B cell (primary cell): ENCODE results near the gene SEMA3F. TPM values are rescaled to one million over a fixed set of nuclear protein-coding genes. Genes with fewer than 3 reads are reported as not detected.

Experiments used
- ATAC-seq: fragments of 200-7000 bp; cut with Tn5 transposase; one replicate; pipeline ENCODE4 v1.10.0; 2021; ENCODE audit warnings: low read depth, mild to moderate bottlenecking, moderate number of reproducible peaks, moderate library complexity
- CTCF ChIA-PET: fragments of 350-600 bp; sonication (Branson Sonifier 250); formaldehyde crosslinking; loops from one replicate; lab custom pipeline; 2021; ENCODE audit warnings: antibody characterized with exemption, inconsistent platforms; lab: Charles Lee
- POLR2A ChIA-PET: fragments of 350-600 bp; sonication (Branson Sonifier 250); formaldehyde crosslinking; loops from one replicate; lab custom pipeline; 2021; ENCODE audit warnings: antibody characterized with exemption; lab: Charles Lee
- DNase-seq: peaks from one replicate; pipeline ENCODE4 v3.0.0; 2013
- H2AFZ ChIP-seq: 2 replicates; pipeline ENCODE4 v1.6.1; 2012; ENCODE audit warnings: mild to moderate bottlenecking, low read depth, low read length; ENCODE audit not compliant: insufficient read depth, poor library complexity, severe bottlenecking
- H3K27ac ChIP-seq, 2 donors: 1 replicate in 1 of 2; 2 replicates in 1 of 2; pipeline ENCODE4 v1.5.1; 2012 to 2013; ENCODE audit warnings: low read length in 2 of 2, mild to moderate bottlenecking in 2 of 2, moderate library complexity in 1 of 2
- H3K27me3 ChIP-seq, 4 experiments: fragments of 200-600 bp in 1 of 4; sonication (generic) in 1 of 4; replicated peaks in 1 of 4; 1 replicate in 2 of 4; 2 replicates in 2 of 4; pipeline versions ENCODE4 v1.6.1 to v1.7.0; 2013 to 2016; ENCODE audit warnings: low read length in 3 of 4, mild to moderate bottlenecking in 2 of 4, mixed read lengths in 1 of 4, moderate library complexity in 1 of 4; ENCODE audit not compliant: insufficient read depth in 4 of 4, control insufficient read depth in 3 of 4; ENCODE audit errors: control extremely low read depth in 1 of 4
- H3K36me3 ChIP-seq, 2 experiments: replicated peaks in 1 of 2; 1 replicate in 1 of 2; 2 replicates in 1 of 2; pipeline versions ENCODE4 v1.6.1 to v1.7.1; 2013; ENCODE audit warnings: low read length in 1 of 2; ENCODE audit not compliant: insufficient read depth in 2 of 2, control insufficient read depth in 1 of 2; ENCODE audit errors: control extremely low read depth in 1 of 2, extremely low read depth in 1 of 2
- H3K4me1 ChIP-seq, 2 donors: fragments of 200-600 bp in 1 of 2; sonication (generic) in 1 of 2; 1 replicate in 1 of 2; 2 replicates in 1 of 2; pipeline versions ENCODE4 v1.5.1 to v1.6.1; 2013 to 2017; ENCODE audit warnings: low read length in 2 of 2; ENCODE audit not compliant: control insufficient read depth in 2 of 2, insufficient read depth in 2 of 2
- H3K4me2 ChIP-seq: replicated peaks from 2 replicates; pipeline ENCODE3; 2012; ENCODE audit warnings: mild to moderate bottlenecking, low read depth, low read length; ENCODE audit not compliant: poor library complexity, severe bottlenecking
- H3K4me3 ChIP-seq, 5 experiments: fragments of 200-600 bp in 1 of 5; sonication (generic) in 1 of 5; 1 replicate in 3 of 5; 2 replicates in 2 of 5; pipeline versions ENCODE4 v1.5.1 to v1.7.0; 2011 to 2016; ENCODE audit warnings: low read length in 4 of 5, mild to moderate bottlenecking in 4 of 5, low read depth in 2 of 5, control low read depth in 1 of 5, moderate library complexity in 1 of 5; ENCODE audit not compliant: insufficient read depth in 1 of 5; ENCODE audit errors: control extremely low read depth in 1 of 5, extremely low read depth in 1 of 5
- H3K79me2 ChIP-seq: fragments of 200-600 bp; sonication (generic); one replicate; pipeline ENCODE4 v1.6.0; 2016; ENCODE audit warnings: low read length; ENCODE audit not compliant: control insufficient read depth, insufficient read depth
- H3K9ac ChIP-seq: fragments of 200-600 bp; sonication (generic); 2 replicates; pipeline ENCODE4 v1.6.1; 2017; ENCODE audit warnings: mild to moderate bottlenecking, low read length, moderate library complexity
- H3K9me3 ChIP-seq, 3 donors: one replicate each; pipeline versions ENCODE4 v1.6.1 to v1.7.1; 2013; ENCODE audit warnings: low read length in 2 of 3; ENCODE audit not compliant: control insufficient read depth in 2 of 3, insufficient read depth in 1 of 3; ENCODE audit errors: control extremely low read depth in 1 of 3
- H4K20me1 ChIP-seq: 2 replicates; pipeline ENCODE4 v1.6.0; 2012; ENCODE audit warnings: mild to moderate bottlenecking, low read length; ENCODE audit not compliant: insufficient read depth, control insufficient read depth, poor library complexity, severe bottlenecking
- H3K27ac Mint-ChIP-seq: one replicate; pipeline ENCODE4 v1.8.0; 2021; ENCODE audit warnings: mixed read lengths
- H3K27me3 Mint-ChIP-seq: one replicate; pipeline ENCODE4 v1.8.0; 2021; ENCODE audit warnings: mixed read lengths
- H3K4me1 Mint-ChIP-seq: one replicate; pipeline ENCODE4 v1.8.0; 2021; ENCODE audit warnings: mixed read lengths
- H3K4me3 Mint-ChIP-seq: one replicate; pipeline ENCODE4 v1.8.0; 2021; ENCODE audit warnings: mixed read lengths
- H3K9me3 Mint-ChIP-seq: one replicate; pipeline ENCODE4 v1.8.0; 2022; ENCODE audit warnings: mixed read lengths; ENCODE audit not compliant: insufficient read depth
- CTCF ChIP-seq: fragments of 200-600 bp; IDR thresholded peaks from one replicate; pipeline ENCODE4 v1.8.0; 2022; ENCODE audit warnings: antibody characterized with exemption, mild to moderate bottlenecking
- EZH2 ChIP-seq: IDR thresholded peaks from 2 replicates; pipeline ENCODE4 v1.6.1; 2012; ENCODE audit warnings: borderline replicate concordance, low read depth, mild to moderate bottlenecking, moderate library complexity, low read length; ENCODE audit not compliant: insufficient read depth, poor library complexity, severe bottlenecking
- WGBS: methylation state at CpG from one replicate; pipeline ENCODE4 v1.1.5; 2013; ENCODE audit warnings: missing lambda C conversion rate; ENCODE audit not compliant: insufficient coverage; 5-methylcytosine and 5-hydroxymethylcytosine counted together
- intact Hi-C: fragments of 100-400 bp; cut with micrococcal nuclease; formaldehyde crosslinking; loops from one replicate; pipeline ENCODE4 v1.10.0; 2022
- polyA plus RNA-seq: library from polyadenylated mRNA; depleted of rRNA; stranded (reverse); fragments of >200 nt; gene quantifications from 2 replicates; pipeline ENCODE4 v1.2.3, GENCODE V29; 2012
- total RNA-seq, 2 donors: library from RNA; stranded (reverse); fragments of 120-200 nt in 1 of 2; gene quantifications; 1 replicate in 1 of 2; 2 replicates in 1 of 2; pipeline versions ENCODE4 v1.2.3 to v1.2.4, GENCODE V29; 2013 to 2022

SEMA3F gene
- total and polyA plus RNA-seq, 2 donors (not counting 1 experiment from before 2014, with no cell fraction given): 0.27 TPM; not detected in 1

DNA sequence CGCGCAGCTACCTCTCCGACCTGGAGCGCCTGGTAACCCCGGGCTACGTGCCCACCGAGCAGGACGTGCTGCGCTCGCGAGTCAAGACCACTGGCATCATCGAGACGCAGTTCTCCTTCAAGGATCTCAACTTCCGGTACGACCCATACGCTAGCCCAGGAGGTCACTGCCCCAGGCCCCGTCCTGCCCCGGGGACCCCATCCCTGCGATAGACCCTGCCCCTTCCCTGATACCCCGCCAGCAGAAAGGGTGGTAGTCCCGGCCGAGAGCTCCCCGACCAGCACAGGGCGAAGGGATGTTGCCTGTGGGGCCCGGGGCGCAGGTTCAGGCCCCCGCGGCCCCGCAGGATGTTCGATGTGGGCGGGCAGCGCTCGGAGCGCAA lies 38.6 kb downstream of the SEMA3F start:
- H3K4me3 ChIP-seq: no peak overlapping the region
- H3K4me3 Mint-ChIP-seq: peak overlapping the region; percentile 37
- no peak for ATAC-seq

DNA sequence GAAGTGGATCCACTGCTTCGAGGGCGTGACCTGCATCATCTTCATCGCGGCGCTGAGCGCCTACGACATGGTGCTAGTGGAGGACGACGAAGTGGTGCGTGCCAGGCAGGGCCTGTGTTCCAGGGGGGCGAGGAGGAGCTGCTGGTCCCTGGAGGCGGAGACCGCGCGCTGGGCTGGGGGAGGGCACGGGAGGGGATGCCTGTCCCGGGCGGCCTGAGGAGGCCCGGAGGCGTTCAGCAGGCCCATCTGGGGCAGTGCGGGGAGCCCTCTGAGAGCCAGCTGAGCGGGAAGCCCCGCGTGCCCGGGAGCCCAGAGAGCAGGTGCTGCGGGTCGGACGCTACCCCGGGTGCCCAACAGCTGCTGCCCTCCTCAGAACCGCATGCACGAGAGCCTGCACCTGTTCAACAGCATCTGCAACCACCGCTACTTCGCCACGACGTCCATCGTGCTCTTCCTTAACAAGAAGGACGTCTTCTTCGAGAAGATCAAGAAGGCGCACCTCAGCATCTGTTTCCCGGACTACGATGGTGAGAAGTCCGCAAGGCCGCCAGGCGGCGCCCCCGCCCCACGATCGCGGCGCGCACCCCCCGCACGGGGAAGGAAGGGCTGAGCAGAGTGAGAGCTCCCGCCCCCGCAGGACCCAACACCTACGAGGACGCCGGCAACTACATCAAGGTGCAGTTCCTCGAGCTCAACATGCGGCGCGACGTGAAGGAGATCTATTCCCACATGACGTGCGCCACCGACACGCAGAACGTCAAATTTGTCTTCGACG lies 39.2 kb downstream of the SEMA3F start:
- Histone ChIP-seq H3K36me3 (no peaks in the 10 kb centered on the region), H3K79me2 (no peaks in the 10 kb centered on the region), H3K27ac (no peak overlapping the region), H3K4me2 (peak overlapping the region; percentile 69), H2AFZ (peak overlapping the region; percentile 68), H3K9ac (no peak overlapping the region), H3K4me1 (peaks cover 17 to 23% of the 10 kb centered on the region in 2 donors), H4K20me1 (no peaks in the 10 kb centered on the region), H3K27me3 (peaks cover 0 to 46% (median 11%) of the 10 kb centered on the region in 4 experiments), H3K4me3 (peak overlapping the region in 2 of 5 experiments; percentile 2 to 33), H3K9me3 (peaks cover 0 to 13% (median 0%) of the 10 kb centered on the region in 3 donors)
- Mint-ChIP-seq H3K27me3 (peaks cover 21% of the 10 kb centered on the region), H3K27ac (no peak overlapping the region), H3K4me1 (peaks cover 11% of the 10 kb centered on the region), H3K4me3 (peak overlapping the region; percentile 52), H3K9me3 (no peaks in the 10 kb centered on the region)
- ChIA-PET POLR2A (interaction anchor here (0.5 to 2.4 kb wide), 5 partner anchors 32 to 382 kb away, joined by 3 to 16 read pairs (median 3); no protein-coding TSS in a partner anchor), CTCF (interaction anchor here (0.8 to 7.1 kb wide), 33 partner anchors 9 to 348 kb away, joined by 3 to 214 read pairs (median 5); partner anchors contain the start of genes GNAI2, HYAL2, HYAL3 and IFRD2)
- DNase-seq (peak; percentile 88), ATAC-seq (peak; percentile 84)
- TF ChIP-seq EZH2 (no peak), CTCF (peak; percentile 87)
- intact Hi-C loops: loop anchor here (1.0 to 2.0 kb wide), 2 partner anchors 52 to 126 kb away; no protein-coding TSS in a partner anchor
- 12% methylated on average over 70 of the region's 70 CpGs for WGBS

More for the DNA sequence above, 38.6 kb downstream of the SEMA3F start:
- Histone ChIP-seq H3K27ac (no peak overlapping the region), H4K20me1 (no peaks in the 10 kb centered on the region), H2AFZ (peak overlapping the region; percentile 68), H3K9me3 (peaks cover 0 to 13% (median 0%) of the 10 kb centered on the region in 3 donors), H3K27me3 (peaks cover 0 to 46% (median 11%) of the 10 kb centered on the region in 4 experiments), H3K4me1 (peaks cover 17 to 23% of the 10 kb centered on the region in 2 donors), H3K4me2 (peak overlapping the region; percentile 69), H3K79me2 (no peaks in the 10 kb centered on the region), H3K9ac (no peak overlapping the region), H3K36me3 (no peaks in the 10 kb centered on the region)
- H3K27ac Mint-ChIP-seq: no peak overlapping the region
- H3K4me1 Mint-ChIP-seq: peaks cover 11% of the 10 kb centered on the region
- intact Hi-C loops: loop anchor here (1.0 to 2.0 kb wide), 3 partner anchors 53 to 127 kb away; no protein-coding TSS in a partner anchor
- WGBS: 34% methylated on average over 34 of the region's 34 CpGs
- H3K27me3 Mint-ChIP-seq: peaks cover 18% of the 10 kb centered on the region
- ChIA-PET CTCF (interaction anchor here (1.2 to 7.1 kb wide), 19 partner anchors 10 to 348 kb away, joined by 3 to 214 read pairs (median 7); partner anchors contain the start of genes GNAI2, HYAL3, LSMEM2 and NAA80), POLR2A (interaction anchor here (2.4 kb wide), 1 partner anchor 33 kb away, joined by 16 read pairs; no protein-coding TSS in a partner anchor)
- no peaks in the 10 kb centered on the region for H3K9me3 Mint-ChIP-seq
- no peak for DNase-seq
- no peak for TF ChIP-seq EZH2
